Caco-2 (cell line): ENCODE results near the gene APC2. TPM values are rescaled to one million over a fixed set of nuclear protein-coding genes. Genes with fewer than 3 reads are reported as not detected.

Experiments
- BruUV-seq: library from RNA; stranded (reverse); fragments of 400-500 nt; replicated peaks from 2 replicates; lab custom pipeline; 2021; lab: Mats Ljungman, UMichigan
- CTCF ChIA-PET: fragments of 300-600 bp; sonication (Branson Sonifier 250); formaldehyde crosslinking; loops from one replicate; lab custom pipeline; 2022; ENCODE audit warnings: antibody characterized with exemption; lab: Charles Lee
- POLR2A ChIA-PET: fragments of 300-600 bp; sonication (Branson Sonifier 250); formaldehyde crosslinking; loops from one replicate; lab custom pipeline; 2022; ENCODE audit warnings: antibody characterized with exemption; lab: Charles Lee
- DNase-seq, 2 experiments: peaks; one replicate each; pipeline versions ENCODE4 v3.0.0 to v3.0.0-alpha.2; 2020 to 2022
- H3K27me3 ChIP-seq: replicated peaks from 2 replicates; pipeline ENCODE4 v1.6.0; 2011; ENCODE audit warnings: low read length; ENCODE audit not compliant: control insufficient read depth, insufficient read depth
- H3K36me3 ChIP-seq: 2 replicates; pipeline ENCODE4 v1.5.1; 2011; ENCODE audit warnings: low read length; ENCODE audit not compliant: control insufficient read depth, insufficient read depth
- H3K4me1 ChIP-seq: fragments of 250-450 bp; sonication (Bioruptor Pico); 2 replicates; pipeline ENCODE4 v1.5.1; 2020; ENCODE audit warnings: mild to moderate bottlenecking
- H3K4me3 ChIP-seq: 2 replicates; pipeline ENCODE4 v1.5.1; 2011; ENCODE audit warnings: low read depth, mild to moderate bottlenecking, control low read depth, low read length
- H3K9me3 ChIP-seq: fragments of 250-450 bp; sonication (Bioruptor Pico); 2 replicates; pipeline ENCODE4 v1.5.1; 2020; ENCODE audit warnings: mild to moderate bottlenecking, moderate library complexity
- H3K27ac Mint-ChIP-seq: one replicate; pipeline ENCODE4 v1.8.0; 2022; ENCODE audit warnings: mixed read lengths; ENCODE audit not compliant: unreplicated experiment
- H3K27me3 Mint-ChIP-seq: one replicate; pipeline ENCODE4 v1.8.0; 2022; ENCODE audit warnings: mixed read lengths; ENCODE audit not compliant: insufficient read depth, unreplicated experiment
- H3K36me3 Mint-ChIP-seq: one replicate; pipeline ENCODE4 v1.8.0; 2022; ENCODE audit warnings: mild to moderate bottlenecking, mixed read lengths; ENCODE audit not compliant: insufficient read depth, unreplicated experiment
- H3K4me1 Mint-ChIP-seq: one replicate; pipeline ENCODE4 v1.8.0; 2022; ENCODE audit warnings: low read depth, mixed read lengths; ENCODE audit not compliant: unreplicated experiment
- H3K4me3 Mint-ChIP-seq: one replicate; pipeline ENCODE4 v1.8.0; 2022; ENCODE audit warnings: mild to moderate bottlenecking, moderate library complexity, mixed read lengths; ENCODE audit not compliant: unreplicated experiment
- H3K9me3 Mint-ChIP-seq: one replicate; pipeline ENCODE4 v1.8.0; 2022; ENCODE audit warnings: mixed read lengths; ENCODE audit not compliant: unreplicated experiment
- intact Hi-C: fragments of 100-400 bp; cut with micrococcal nuclease; formaldehyde crosslinking; loops from one replicate; pipeline ENCODE4 v1.10.0; 2022; ENCODE audit not compliant: unreplicated experiment
- total RNA-seq: library from RNA; stranded (reverse); gene quantifications from 2 replicates; pipeline ENCODE4 v1.2.3, GENCODE V29; 2022
- TF ChIP-seq, protein P1 (sequence below), 2 experiments: fragments of 200-600 bp in 1 of 2; IDR thresholded peaks; 1 replicate in 1 of 2; 2 replicates in 1 of 2; pipeline versions ENCODE4 v1.5.1 to v1.8.0; 2011 to 2022; ENCODE audit warnings: antibody characterized with exemption in 1 of 2, control low read depth in 1 of 2, inconsistent platforms in 1 of 2, low read depth in 1 of 2, low read length in 1 of 2, mild to moderate bottlenecking in 1 of 2, moderate library complexity in 1 of 2; ENCODE audit not compliant: insufficient read depth in 1 of 2, severe bottlenecking in 1 of 2, unreplicated experiment in 1 of 2

Gene APC2
- total RNA-seq, 1 experiment from 2014 or later: 9.5 TPM

DNA sequence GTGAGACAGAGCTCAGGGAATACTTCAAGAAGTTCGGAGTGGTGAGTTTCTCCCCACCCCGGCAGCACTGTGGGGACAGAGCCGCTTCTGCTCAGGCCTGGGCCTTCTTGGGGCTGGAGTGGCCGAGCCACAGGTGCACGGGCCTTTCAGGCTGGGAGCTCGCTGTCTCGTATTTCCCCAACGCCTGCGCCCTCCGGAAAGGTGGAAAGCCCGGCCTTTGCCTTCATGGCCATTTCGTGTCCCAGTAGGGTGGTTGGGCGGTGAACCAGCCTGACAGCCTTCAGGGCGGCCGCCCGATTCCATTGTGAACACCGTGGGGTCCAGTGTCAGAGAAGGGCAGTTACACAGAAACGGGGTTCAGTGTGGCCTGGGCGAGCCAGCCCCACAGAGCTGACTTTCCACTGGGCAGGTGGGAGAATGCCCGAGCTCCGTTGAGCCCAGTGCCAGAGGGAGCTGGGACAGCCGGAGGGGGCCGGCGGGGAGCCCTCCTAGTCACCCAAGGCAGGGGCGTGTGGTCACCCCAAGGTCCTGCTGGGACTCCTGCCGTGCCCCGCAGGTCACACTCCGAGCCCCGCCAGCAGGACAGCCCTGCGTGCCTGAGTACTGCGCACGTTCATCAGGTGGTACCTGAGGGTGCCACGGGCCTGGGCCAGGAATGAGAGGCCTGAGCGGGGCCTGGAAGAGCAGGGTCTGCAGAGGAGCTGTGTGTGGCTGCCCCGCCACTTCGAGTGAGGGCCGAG is 28.5 kb upstream of the APC2 start:
- BruUV-seq: no TSS peak
- intact Hi-C loops: no loop called here
- Histone ChIP-seq H3K4me3 (no peak overlapping the region), H3K27me3 (no peaks in the 10 kb centered on the region), H3K36me3 (peaks cover 1% of the 10 kb centered on the region), H3K4me1 (peaks cover 26% of the 10 kb centered on the region), H3K9me3 (no peaks in the 10 kb centered on the region)
- peaks cover 89% of the 10 kb centered on the region for H3K36me3 Mint-ChIP-seq
- H3K4me1 Mint-ChIP-seq: peaks cover 24% of the 10 kb centered on the region
- H3K27me3 Mint-ChIP-seq: no peaks in the 10 kb centered on the region
- no peak for DNase-seq
- ChIA-PET CTCF (interaction anchor here (0.8 kb wide), 1 partner anchor 13 kb away, joined by 8 read pairs; no protein-coding TSS in a partner anchor), POLR2A (no interaction called here)
- H3K27ac Mint-ChIP-seq: no peak overlapping the region
- H3K9me3 Mint-ChIP-seq: no peaks in the 10 kb centered on the region
- no peak overlapping the region for H3K4me3 Mint-ChIP-seq
- TF ChIP-seq, protein P1, sequence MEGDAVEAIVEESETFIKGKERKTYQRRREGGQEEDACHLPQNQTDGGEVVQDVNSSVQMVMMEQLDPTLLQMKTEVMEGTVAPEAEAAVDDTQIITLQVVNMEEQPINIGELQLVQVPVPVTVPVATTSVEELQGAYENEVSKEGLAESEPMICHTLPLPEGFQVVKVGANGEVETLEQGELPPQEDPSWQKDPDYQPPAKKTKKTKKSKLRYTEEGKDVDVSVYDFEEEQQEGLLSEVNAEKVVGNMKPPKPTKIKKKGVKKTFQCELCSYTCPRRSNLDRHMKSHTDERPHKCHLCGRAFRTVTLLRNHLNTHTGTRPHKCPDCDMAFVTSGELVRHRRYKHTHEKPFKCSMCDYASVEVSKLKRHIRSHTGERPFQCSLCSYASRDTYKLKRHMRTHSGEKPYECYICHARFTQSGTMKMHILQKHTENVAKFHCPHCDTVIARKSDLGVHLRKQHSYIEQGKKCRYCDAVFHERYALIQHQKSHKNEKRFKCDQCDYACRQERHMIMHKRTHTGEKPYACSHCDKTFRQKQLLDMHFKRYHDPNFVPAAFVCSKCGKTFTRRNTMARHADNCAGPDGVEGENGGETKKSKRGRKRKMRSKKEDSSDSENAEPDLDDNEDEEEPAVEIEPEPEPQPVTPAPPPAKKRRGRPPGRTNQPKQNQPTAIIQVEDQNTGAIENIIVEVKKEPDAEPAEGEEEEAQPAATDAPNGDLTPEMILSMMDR (IDR thresholded peaks at IDR 0.05; ENCODE audit: insufficient read depth in 1 of 2, low read depth in 1 of 2, low read length in 1 of 2, severe bottlenecking in 1 of 2, unreplicated experiment in 1 of 2): no peak

DNA sequence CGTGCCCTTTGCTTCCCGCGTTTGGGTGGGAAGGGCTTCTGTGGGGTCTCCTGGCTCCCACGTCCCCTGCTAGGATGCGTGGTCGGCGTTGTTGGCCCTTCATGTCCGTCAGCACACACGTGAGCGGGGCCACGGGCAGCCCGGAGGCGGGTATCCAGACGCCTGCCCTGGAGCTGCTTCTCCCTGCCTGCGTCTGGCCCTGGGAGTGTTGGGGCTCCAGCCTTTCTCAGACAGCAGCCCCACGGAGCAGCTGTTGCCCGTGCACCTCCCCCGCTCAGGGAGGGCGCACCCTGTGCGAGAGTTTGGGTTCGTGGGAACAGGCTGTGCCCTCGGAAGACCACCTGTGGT is 28.0 kb upstream of the APC2 start:
- intact Hi-C loops: no loop called here
- Mint-ChIP-seq H3K36me3 (peaks cover 91% of the 10 kb centered on the region), H3K9me3 (no peaks in the 10 kb centered on the region), H3K27ac (no peak overlapping the region), H3K4me3 (no peak overlapping the region), H3K27me3 (no peaks in the 10 kb centered on the region), H3K4me1 (peaks cover 24% of the 10 kb centered on the region)
- Histone ChIP-seq H3K27me3 (no peaks in the 10 kb centered on the region), H3K4me3 (no peak overlapping the region), H3K9me3 (no peaks in the 10 kb centered on the region), H3K36me3 (no peaks in the 10 kb centered on the region; the same call in none of the 2 replicates), H3K4me1 (peaks cover 26% of the 10 kb centered on the region)
- ChIA-PET POLR2A (no interaction called here), CTCF (interaction anchor here (0.8 kb wide), 1 partner anchor 13 kb away, joined by 8 read pairs; no protein-coding TSS in a partner anchor)
- BruUV-seq: no TSS peak
- TF ChIP-seq, protein P1 (IDR thresholded peaks at IDR 0.05; ENCODE audit: insufficient read depth in 1 of 2, low read depth in 1 of 2, low read length in 1 of 2, severe bottlenecking in 1 of 2, unreplicated experiment in 1 of 2): no peak
- no peak for DNase-seq

DNA sequence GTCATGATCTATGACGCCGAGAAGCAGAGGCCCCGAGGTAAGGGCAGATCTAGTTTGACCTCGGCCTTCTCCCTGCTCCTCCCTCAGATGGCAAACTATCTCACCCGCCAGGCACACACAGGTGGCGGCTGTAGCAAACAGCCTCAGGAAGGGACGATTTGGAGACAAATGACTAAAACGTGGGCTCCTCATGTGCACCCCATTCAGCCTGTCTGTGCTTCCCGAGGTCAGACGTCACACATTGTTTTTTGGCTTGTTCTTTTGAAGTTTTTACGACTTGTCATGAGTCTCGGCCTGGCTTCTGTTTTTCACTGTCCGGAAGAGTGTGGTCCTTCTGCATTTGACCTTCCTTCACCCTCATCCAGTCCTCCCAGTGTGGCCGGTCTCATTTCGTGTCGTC is 27.6 kb upstream of the APC2 start:
- TF ChIP-seq, protein P1 (IDR thresholded peaks at IDR 0.05; ENCODE audit: insufficient read depth in 1 of 2, low read depth in 1 of 2, low read length in 1 of 2, severe bottlenecking in 1 of 2, unreplicated experiment in 1 of 2): no peak
- no peak overlapping the region for H3K4me3 ChIP-seq
- DNase-seq: no peak
- no peaks in the 10 kb centered on the region for H3K9me3 Mint-ChIP-seq
- ChIA-PET POLR2A (no interaction called here), CTCF (no interaction called here)
- peaks cover 91% of the 10 kb centered on the region for H3K36me3 Mint-ChIP-seq
- H3K27ac Mint-ChIP-seq: no peak overlapping the region
- no peaks in the 10 kb centered on the region for H3K27me3 Mint-ChIP-seq
- H3K9me3 ChIP-seq: no peaks in the 10 kb centered on the region
- peaks cover 24% of the 10 kb centered on the region for H3K4me1 Mint-ChIP-seq
- intact Hi-C loops: no loop called here
- no peaks in the 10 kb centered on the region for H3K27me3 ChIP-seq
- H3K4me1 ChIP-seq: peaks cover 26% of the 10 kb centered on the region
- no TSS peak for BruUV-seq
- H3K36me3 ChIP-seq: no peaks in the 10 kb centered on the region; the same call in none of the 2 replicates
- no peak overlapping the region for H3K4me3 Mint-ChIP-seq
